H1 (cell line): Measurements from ENCODE around the gene ZNF311. TPM values are rescaled to one million over a fixed set of nuclear protein-coding genes. Genes with fewer than 3 reads are reported as not detected.
A peak's percentile ranks its signal among the peaks of the same experiment; 100 is the strongest.

Experiments used
- polyA plus RNA-seq, 7 experiments: library from polyadenylated mRNA; depleted of rRNA in 3 of 7; stranded (reverse) in 5 of 7; unstranded in 2 of 7; fragments of >200 nt in 5 of 7; fragments of 200-250 nt in 2 of 7; gene quantifications; 1 replicate in 5 of 7; 2 replicates in 1 of 7; 4 replicates in 1 of 7; pipeline versions ENCODE4 v1.2.1 to v1.2.3, GENCODE V29; 2011 to 2013; ENCODE audit warnings: missing spikeins in 2 of 7, mixed read lengths in 2 of 7
- total RNA-seq: library from RNA; stranded (reverse); fragmentation: NEBNext Ultra II Directional; extraction: Animal tissue kit (Norgen Biotek cat#: 25700); gene quantifications from 2 replicates; pipeline ENCODE4 v1.2.1, GENCODE V29; 2021
- TF ChIP-seq, protein P1 (sequence below): fragments of 300-600 bp; sonication (generic); IDR thresholded peaks from 2 replicates; pipeline ENCODE4 v1.7.1; 2012; ENCODE audit warnings: low read length, moderate library complexity, mild to moderate bottlenecking, inconsistent platforms; ENCODE audit not compliant: insufficient replicate concordance

Gene ZNF311
- total and polyA plus RNA-seq, 2 of the 8 experiments (the other 6 are each of a cell fraction or from before 2014, with no cell fraction given), result 1.9 to 4.2 TPM

DNA sequence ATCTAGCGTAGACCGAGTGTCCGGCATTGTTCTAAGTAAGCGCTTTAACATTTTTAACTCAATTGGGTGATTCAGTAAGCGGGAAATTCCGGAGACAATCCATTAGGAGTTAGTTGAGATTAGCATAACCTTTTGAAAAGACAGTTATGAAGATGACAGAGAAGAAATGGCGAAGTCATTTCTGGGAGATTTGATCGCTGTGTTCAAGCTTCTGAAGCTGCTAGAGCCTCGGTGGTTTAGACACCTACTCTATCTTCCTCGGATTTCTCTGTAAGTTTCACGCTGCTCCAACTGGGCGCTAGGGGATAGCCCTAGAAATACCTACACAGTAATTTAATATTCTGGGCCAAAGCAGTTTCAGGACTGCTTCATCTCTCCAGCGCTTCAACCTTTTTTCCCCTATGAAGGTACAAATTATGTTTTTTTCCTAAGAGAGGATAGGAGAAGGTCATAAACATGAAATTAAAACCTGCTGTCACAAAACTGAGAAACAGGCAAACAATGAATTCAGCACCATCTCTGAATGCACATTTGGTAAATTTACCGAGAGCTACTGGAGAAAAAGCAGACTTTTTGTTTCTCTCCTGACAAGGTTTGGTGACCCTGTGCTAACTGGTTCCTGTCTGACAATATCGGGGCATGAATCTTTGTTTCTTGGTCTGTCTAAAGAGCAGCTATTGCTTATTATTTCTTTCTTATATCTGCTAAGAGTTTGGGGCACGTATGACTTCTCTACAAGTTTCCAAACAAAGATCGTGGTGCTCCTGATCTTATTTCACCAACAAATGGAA lies 22.4 kb downstream of the ZNF311 start (continued):
- TF ChIP-seq, protein P1, sequence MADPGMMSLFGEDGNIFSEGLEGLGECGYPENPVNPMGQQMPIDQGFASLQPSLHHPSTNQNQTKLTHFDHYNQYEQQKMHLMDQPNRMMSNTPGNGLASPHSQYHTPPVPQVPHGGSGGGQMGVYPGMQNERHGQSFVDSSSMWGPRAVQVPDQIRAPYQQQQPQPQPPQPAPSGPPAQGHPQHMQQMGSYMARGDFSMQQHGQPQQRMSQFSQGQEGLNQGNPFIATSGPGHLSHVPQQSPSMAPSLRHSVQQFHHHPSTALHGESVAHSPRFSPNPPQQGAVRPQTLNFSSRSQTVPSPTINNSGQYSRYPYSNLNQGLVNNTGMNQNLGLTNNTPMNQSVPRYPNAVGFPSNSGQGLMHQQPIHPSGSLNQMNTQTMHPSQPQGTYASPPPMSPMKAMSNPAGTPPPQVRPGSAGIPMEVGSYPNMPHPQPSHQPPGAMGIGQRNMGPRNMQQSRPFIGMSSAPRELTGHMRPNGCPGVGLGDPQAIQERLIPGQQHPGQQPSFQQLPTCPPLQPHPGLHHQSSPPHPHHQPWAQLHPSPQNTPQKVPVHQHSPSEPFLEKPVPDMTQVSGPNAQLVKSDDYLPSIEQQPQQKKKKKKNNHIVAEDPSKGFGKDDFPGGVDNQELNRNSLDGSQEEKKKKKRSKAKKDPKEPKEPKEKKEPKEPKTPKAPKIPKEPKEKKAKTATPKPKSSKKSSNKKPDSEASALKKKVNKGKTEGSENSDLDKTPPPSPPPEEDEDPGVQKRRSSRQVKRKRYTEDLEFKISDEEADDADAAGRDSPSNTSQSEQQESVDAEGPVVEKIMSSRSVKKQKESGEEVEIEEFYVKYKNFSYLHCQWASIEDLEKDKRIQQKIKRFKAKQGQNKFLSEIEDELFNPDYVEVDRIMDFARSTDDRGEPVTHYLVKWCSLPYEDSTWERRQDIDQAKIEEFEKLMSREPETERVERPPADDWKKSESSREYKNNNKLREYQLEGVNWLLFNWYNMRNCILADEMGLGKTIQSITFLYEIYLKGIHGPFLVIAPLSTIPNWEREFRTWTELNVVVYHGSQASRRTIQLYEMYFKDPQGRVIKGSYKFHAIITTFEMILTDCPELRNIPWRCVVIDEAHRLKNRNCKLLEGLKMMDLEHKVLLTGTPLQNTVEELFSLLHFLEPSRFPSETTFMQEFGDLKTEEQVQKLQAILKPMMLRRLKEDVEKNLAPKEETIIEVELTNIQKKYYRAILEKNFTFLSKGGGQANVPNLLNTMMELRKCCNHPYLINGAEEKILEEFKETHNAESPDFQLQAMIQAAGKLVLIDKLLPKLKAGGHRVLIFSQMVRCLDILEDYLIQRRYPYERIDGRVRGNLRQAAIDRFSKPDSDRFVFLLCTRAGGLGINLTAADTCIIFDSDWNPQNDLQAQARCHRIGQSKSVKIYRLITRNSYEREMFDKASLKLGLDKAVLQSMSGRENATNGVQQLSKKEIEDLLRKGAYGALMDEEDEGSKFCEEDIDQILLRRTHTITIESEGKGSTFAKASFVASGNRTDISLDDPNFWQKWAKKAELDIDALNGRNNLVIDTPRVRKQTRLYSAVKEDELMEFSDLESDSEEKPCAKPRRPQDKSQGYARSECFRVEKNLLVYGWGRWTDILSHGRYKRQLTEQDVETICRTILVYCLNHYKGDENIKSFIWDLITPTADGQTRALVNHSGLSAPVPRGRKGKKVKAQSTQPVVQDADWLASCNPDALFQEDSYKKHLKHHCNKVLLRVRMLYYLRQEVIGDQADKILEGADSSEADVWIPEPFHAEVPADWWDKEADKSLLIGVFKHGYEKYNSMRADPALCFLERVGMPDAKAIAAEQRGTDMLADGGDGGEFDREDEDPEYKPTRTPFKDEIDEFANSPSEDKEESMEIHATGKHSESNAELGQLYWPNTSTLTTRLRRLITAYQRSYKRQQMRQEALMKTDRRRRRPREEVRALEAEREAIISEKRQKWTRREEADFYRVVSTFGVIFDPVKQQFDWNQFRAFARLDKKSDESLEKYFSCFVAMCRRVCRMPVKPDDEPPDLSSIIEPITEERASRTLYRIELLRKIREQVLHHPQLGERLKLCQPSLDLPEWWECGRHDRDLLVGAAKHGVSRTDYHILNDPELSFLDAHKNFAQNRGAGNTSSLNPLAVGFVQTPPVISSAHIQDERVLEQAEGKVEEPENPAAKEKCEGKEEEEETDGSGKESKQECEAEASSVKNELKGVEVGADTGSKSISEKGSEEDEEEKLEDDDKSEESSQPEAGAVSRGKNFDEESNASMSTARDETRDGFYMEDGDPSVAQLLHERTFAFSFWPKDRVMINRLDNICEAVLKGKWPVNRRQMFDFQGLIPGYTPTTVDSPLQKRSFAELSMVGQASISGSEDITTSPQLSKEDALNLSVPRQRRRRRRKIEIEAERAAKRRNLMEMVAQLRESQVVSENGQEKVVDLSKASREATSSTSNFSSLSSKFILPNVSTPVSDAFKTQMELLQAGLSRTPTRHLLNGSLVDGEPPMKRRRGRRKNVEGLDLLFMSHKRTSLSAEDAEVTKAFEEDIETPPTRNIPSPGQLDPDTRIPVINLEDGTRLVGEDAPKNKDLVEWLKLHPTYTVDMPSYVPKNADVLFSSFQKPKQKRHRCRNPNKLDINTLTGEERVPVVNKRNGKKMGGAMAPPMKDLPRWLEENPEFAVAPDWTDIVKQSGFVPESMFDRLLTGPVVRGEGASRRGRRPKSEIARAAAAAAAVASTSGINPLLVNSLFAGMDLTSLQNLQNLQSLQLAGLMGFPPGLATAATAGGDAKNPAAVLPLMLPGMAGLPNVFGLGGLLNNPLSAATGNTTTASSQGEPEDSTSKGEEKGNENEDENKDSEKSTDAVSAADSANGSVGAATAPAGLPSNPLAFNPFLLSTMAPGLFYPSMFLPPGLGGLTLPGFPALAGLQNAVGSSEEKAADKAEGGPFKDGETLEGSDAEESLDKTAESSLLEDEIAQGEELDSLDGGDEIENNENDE, result peak; percentile 14
